Activated T-cell treated with anti-CD3 and anti-CD28 coated beads for 1 hour (primary cell): ENCODE data around the gene VPS52.

Source experiments
- DNase-seq: peaks from one replicate; pipeline ENCODE4 v3.0.0-alpha.2; 2020; ENCODE audit warnings: low read depth

Gene VPS52, protein sequence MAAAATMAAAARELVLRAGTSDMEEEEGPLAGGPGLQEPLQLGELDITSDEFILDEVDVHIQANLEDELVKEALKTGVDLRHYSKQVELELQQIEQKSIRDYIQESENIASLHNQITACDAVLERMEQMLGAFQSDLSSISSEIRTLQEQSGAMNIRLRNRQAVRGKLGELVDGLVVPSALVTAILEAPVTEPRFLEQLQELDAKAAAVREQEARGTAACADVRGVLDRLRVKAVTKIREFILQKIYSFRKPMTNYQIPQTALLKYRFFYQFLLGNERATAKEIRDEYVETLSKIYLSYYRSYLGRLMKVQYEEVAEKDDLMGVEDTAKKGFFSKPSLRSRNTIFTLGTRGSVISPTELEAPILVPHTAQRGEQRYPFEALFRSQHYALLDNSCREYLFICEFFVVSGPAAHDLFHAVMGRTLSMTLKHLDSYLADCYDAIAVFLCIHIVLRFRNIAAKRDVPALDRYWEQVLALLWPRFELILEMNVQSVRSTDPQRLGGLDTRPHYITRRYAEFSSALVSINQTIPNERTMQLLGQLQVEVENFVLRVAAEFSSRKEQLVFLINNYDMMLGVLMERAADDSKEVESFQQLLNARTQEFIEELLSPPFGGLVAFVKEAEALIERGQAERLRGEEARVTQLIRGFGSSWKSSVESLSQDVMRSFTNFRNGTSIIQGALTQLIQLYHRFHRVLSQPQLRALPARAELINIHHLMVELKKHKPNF

DNA sequence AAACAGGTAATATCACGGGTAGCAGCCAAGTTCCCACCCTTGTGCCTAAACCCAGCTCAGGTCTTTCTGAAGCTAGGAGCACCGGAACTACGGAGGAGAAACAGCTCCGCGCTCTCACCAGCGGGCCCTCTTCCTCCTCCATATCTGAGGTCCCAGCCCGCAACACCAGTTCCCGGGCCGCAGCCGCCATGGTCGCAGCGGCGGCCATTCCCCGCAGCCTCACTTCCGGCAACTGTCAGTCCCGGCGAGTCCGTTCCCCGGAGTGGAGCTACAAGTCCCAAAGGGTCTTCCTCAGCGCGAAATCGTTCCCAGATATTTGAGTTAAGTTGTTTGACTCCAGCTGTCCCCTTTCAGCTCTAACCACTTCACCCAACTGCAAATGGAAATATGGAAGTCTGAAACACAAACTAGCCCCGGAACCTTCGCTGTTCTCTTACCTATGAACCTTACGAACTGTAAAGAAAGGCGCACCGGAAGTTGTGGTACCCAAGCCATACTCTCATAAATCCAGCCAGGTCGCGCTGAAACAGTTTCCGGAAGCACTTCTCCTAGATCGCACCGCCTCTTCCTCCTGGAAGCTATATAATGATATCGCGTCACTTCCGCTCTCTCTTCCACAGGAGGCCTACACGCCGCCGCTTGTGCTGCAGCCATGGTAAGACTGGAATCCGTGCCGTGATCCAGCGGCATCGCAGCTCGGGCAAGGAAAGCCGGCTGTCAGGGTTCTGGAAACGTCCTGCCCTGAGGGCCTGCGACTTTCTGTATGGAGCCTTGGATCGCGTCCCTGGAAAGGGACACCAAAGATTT lies at the start of gene VPS52, which contains the start of gene RPS18:
TSS of gene VPS52 (minus strand) at position 409 of the 807 bp plus-strand sequence. CDS start at position 208, 201 bp downstream.
TSS of gene RPS18 (plus strand) at position 608 of the 807 bp plus-strand sequence. CDS start at position 653, 45 bp downstream.
- DNase-seq: peak; percentile 79

DNA sequence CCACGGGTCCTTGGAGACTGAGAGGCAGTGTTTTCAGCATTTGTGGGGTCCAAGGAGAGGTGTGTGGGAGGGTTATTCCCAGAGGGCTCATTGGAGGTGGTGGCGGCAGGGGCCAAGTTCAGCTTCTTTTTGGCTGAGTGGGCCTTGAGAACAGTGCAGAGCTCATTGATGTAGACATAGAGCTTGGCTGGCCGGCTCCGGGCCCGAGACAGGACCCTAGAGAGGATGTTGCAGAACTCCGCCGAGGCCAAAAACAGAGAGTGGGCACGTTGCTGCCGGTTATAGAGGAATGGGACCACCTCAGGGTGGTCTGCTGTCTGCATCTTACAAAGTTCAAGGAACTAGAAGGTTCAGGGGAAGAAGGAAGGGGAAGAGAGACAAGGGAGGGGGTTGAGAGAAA lies 49.6 kb upstream of the VPS52 start:
- no peak for DNase-seq

DNA sequence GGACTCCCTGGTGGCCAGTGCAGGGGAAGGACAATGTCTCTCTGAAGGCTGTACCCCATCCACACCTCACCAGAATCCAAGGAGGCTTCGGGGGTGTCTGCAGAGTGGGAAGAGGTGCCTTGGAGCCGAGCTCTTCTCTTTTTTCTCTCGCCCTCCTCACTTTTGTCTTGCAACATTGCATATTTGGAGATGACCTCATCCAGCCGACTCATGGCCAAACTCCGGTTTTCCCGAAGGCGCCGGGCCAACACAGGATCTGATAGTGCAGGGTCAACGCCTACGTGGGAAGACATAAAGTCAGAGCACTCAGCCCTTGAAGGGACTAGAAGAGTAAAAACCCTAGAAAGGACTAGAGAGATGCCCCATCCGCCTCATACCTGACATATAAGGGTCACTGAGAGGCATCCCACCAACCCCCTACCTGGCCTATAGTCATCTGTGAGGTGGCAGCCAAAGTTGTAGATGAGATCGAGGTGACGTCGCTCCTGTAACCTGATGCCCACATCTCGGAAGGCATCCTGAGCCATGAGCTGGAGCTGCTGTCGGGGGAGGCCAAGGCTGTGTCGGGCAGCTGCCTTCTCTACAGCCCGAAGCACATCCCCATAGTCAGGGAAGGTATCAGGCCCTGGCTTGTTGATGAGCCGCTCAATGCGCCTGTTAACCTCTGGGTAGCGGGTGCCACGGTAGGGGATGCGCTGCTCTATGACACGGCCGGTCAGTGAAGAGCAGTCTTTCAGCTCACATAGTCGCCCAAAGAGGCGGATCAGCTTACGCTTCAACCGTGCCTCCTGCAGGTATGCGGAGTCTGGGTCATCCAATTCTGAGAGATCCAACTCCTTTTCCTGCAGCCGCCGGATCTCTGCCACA lies 48.9 kb upstream of the VPS52 start:
- no peak for DNase-seq

DNA sequence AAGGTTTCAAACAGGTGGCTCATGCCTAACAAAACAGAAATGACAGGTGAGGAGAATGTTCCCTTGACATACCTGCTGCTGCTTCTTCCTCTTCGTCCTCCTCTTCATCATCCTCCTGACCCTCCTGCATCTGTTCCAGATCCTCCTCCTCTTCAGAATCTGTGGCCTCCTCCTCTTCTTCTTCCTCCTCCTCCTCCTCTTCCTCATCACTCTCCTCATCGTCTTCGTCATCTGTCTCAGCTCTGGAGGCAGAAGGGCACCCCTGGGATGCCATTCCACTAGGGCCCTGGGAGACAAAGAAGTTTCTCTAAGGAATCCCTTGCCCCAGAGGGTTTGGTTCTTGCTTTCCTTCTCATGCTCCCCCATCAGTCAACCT lies 48.3 kb upstream of the VPS52 start:
- no peak for DNase-seq

DNA sequence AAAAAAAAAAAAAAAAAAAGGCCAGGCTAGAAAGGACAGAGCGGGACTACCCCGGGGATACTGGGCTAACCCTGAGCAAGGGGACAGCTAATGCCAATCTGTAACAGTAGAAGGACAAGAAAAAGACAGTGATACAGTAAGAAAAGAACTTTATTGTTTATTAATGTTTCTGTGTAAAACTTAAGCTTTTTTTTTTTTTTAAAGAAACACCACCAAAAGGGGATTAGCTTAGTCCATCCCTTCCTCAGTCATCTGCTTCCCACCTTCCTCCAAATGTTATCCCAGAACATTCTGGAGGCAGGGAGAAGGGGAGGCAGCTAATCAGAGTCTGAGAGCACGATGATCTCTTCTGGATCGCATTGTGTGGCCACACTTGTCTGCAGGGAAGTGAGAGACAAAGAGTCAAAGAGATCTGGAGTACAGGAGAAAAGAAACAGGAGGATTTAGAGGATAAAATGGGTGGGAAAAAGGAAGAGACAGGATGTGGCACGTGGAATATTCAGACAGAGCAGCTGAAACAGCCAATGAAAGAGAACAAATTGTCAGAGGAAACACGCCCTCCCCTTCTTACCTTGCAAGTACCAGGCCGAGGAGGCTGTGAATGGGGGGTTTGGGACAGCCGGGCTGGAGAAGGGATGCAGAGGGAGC lies 46.9 kb upstream of the VPS52 start:
- no peak for DNase-seq

DNA sequence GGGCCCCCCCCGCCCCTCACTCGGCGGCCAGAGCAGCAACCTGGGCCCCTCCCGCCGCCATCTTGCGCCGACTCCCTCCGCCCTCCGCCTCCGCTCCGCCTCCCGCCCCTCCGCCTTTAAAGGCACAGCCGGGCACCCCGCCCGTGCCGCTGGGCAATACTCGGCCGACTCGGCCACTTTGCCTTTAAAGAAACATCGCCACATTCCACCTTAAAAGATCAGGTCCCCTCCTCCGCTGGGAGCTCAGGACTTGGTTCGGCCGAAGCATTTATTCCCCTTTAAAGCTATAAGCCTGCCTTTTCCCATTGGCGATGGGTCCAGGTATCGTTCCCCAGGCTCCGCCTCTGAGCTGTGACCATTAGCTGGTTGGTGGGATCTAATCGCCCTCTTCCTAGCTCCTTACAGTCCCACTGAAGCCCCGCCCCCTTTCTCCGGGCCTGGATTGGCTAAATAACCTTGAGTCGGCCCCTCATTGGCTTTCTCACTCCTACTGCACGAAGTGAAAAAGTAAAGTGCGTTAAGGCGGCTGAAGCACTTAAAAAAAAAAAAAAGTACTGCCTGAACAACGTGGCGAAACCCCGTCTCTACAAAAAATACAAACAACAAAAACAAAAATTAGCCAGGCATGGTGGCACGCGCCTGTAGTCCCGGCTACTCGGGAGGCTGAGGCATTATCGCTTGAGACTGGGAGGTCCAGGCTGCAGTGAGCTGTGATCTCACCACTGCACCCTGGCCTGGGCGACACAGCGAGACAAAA lies 46.2 kb upstream of the VPS52 start, which contains the start of gene ZBTB22:
TSS of gene ZBTB22 (minus strand) at position 76 of the 757 bp plus-strand sequence. CDS start 828 bp downstream, outside the sequence.
- peak; percentile 96 for DNase-seq

DNA sequence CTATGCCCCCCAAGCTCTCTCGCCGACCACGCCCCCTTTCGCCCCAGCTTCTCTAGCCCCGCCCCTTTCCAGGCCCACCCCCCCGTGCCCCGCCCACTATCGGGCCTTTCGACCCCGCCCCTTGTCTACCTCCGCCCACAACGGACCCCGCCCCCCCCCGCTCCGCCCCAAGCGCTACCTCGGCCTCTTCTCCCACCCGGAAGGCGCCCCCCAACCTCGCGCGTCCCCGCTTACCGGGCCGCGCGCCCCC lies 45.7 kb upstream of the VPS52 start:
- DNase-seq: no peak

DNA sequence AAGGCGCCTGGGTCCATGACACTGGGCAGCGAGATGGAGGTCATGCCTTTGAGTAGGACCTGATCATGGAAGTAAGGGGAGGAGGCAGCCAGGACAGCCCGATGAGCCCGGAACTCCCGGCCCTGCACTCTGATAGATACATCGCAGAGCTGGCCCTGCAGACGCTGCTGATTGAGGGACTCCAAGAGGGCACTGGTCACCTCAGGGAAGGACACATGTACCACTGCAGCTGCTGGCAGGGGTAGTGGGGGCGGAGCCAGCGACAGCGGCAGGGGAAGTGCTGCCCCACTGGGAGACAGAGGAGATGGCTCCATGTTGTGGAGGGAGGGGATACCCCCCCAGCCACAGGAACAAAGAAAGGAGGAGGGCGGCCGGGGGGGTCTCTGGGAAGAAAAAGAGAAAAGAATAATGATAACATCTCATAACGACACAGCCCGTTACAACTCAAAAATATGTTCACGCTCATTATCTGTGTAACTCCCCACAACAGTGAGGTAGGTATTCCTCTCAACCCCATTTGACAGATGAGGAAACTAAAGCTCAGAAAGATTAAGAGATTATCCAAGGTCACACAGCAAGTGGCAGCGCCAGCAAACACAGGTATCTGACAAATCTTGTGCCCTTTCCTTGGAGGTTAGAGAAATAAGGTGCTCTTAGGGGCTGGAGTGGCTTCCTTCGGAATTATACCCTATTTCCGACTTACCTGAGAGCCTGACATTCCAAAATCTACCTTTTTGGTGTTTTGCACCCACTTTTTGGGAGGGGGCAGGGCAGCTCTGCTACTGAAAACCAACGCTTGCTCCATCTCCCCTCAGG lies 45.1 kb upstream of the VPS52 start:
- DNase-seq: no peak

DNA sequence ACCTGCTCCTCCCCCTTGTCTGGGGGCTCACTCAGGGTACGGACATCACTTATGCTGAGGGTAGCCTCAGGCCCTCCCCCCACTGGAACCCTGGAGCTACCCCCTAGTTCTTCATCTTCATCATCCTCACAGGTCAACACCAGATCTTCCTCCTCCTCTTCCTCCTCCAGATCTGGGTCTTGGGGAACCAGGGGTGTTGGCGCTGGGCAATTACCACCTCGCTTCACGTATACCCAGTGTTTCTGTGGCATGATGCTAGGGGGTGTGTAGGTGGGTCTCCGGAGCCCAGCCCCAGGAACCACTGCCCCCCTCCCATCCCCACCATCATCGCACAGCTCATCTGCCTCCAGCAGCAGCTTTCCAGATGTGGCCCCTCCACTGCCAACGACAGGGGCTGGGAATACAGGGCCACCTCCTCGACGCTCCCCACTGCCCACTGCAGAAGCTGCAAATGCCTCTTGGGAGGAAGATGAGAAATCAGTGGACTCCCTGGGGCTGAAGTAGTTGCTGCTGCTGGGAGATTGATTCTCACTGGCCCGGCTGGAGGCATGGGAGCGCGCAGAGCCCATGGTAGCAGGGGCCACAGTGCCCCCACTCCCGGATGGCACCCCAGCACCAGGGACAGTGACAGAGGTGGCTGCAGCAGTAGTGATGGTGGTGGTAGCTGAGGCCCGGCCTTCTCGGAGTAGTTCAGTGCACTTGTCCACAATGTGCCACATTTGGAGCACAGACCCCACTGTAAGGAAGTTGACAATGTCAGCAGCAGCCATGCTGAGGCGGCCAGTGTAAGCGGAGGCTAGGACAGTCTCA lies 44.3 kb upstream of the VPS52 start:
- DNase-seq: no peak

DNA sequence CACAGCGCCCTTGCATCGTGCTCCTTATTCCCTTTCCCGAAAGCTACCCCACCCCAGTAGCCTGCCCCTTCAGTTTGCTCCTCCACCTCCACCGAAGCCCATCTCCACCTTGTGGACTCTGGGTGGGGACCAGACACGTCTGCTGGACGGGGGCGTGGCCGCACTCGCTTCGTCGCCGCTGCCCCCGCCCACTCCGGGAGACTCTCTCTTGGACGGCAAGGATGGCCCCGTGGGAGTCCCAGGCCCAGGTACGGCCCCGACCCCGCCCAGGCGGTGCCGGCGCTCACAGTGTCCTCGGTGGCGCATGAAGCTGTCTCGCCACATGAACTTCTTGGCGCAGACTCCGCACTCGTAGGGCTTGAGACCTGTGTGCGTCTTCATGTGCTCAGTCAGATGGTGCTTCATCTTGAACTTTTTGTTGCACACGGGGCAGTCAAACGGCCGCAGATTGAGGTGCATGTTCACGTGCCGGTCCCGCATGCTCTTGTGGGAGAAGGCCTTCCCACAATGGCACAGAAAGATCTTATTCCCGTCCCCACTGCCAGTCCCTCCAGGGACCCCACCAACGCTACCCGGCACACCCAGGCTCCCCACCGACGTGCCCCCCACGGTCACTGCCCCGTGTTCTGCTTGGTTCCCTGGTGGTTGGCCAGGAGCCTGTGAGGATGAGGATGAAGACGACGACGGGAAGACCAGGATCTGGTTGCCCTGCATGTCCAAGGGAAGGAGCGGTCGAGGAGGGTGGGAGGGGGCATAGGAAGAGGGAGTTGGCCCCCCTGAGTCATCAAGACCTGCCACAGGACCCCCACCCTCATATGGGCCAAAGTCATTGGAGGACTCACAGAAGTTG lies 43.5 kb upstream of the VPS52 start:
- DNase-seq: no peak

DNA sequence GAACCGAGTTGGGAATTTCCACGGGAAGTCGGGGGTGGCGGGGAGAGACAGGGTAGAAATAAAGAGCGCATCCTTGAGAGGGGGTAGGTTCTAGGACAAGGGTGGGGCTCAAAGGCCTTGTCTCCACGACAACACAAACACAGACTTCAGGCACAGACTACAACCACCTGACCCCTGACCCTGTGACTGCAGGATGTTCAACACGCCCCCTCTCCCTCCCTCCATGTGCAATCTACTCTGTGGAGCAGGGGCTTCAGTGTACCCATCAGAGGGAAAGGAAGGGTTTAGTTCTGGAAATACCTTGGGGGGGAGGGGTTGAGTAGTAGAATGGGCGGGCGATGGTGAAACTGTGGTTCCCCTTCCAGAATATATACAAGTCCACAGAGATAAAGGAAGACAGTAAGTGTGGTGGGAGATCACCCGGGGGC lies 42.9 kb upstream of the VPS52 start:
- DNase-seq: peak; percentile 44

DNA sequence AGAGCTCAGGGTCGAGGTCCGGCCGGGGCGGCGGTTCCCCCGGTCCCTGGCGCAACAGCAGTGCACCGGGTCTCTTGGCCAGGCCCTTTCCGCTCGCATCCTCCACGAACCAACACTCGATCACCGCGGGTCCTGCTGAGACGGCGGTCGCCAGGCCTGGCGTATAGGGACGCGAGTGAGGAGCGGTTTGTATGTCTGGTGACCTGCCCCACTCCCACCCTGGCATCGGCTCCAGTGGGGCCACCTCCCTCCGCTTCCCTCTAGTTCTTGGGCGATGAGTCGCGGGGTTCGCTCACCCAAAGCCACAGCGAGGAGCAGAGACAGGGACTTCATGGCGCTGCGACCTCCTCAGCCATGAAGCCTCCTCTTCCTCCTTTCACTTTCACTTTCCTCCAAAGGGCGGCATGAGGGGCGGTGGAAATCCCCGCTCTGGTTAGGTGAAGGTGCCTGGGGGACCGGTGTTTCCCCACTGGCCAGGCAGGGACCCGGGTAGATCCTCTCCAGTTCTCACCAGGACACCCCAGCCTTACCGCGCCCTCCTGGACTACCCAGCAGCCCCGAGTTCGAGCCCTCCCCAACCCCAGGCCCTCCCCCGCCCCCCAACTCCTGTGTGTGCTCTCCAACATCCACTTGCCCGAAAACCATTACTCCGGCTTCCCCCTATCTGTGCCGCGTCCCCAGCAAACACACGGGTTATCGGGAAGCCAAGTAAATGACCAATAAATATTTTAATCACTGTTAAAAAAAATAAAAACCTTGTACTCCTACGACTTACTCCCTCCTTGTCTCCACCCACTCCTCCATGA lies 42.2 kb upstream of the VPS52 start, which contains the start of gene TAPBP:
TSS of gene TAPBP (minus strand) at position 370 of the 806 bp plus-strand sequence. CDS start at position 333, 37 bp downstream.
- DNase-seq: peak; percentile 71

DNA sequence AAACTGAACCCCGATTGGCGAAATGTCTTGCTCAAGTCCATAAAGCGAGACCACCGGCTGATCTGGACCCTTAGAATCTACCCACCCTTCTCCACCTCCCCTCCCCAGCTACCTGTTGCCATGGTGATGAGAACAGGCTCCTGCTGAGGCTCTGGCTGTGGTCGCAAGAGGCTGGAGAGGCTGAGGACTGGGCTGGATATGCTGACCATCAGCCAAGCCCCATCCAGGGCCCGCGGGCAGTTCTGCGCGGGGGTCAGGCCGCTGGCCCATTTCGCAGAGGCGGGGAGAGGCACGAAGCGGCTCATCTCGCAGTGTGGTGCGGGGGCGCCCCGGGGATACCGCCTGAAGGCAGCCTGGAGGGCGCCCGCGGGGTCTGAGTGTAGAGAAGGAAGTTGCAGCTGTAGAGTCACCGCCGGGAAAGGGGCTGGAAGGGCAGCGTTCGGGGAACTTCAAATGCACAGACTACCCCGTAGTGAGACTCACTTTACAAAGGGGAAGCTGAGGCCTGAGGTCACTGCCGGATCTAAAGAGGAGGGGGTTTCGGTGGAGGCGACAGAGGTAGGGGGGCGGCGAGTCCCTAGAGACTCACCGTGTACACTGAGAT lies 41.5 kb upstream of the VPS52 start:
- no peak for DNase-seq

DNA sequence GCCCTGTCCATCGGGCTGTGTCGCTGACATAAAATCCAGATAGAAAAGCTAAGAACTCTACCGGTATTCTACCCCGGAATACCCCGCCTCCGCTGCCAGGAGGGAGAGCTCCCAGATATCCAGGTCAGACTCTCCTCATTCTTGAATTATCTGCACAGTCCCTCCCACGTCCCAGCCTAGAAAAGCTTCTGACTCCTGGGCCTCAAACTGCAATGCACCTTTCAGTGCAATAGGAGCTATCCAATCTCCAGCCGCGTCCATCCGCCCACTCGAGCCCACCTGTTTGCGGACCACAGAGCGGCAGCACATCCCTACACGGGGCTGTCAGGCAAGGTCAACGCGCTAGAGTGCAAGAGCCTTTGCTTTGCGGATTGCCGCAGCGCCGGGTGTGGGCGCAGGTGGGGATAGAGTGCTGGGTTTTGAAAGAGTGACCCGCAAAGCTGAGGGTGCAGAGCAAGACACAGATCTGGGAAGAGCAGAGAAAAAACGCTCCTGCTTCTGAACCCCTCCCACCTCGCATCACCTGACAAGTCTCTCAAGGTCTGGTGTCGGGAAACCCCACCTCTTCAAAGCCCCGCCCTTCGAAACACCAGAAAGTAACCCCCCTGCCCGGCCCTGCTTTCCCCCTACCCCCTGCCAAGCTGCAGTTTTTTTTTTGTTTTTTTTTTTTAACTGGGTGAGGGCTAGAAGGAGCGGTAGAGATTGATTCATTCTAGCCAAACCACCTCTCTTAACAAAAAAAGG lies 40.9 kb upstream of the VPS52 start:
- peak; percentile 73 for DNase-seq

DNA sequence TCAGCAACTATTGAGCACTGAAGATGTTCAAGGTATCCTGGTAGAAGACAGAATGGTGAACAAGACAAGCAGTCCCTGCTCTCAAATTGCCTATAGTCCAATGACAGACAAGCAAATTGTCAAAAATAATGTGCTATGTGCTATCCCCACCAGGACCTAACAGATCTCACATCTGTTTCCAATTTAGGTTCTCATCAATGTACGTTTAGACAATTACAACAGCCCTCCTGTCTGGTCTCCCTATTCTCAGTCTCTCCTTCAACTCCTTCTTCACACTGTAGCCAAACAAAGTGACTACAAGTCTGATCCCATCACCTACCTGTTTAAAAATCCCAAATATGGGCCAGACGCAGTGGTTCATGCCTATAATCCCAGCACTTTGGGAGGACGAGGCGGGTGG lies 34.7 kb upstream of the VPS52 start:
- no peak for DNase-seq
